HCT116 (cell line): ENCODE data around the gene SDK2. TPM values are rescaled to one million over a fixed set of nuclear protein-coding genes. Genes with fewer than 3 reads are reported as not detected.

Experiments used
- ATAC-seq: fragments of 200-7000 bp; cut with Tn5 transposase; 2 replicates; pipeline ENCODE4 v1.9.1; 2020; ENCODE audit warnings: mild to moderate bottlenecking, moderate library complexity
- BruUV-seq: library from RNA; stranded (reverse); fragments of 400-500 nt; replicated peaks from 2 replicates; lab custom pipeline; 2021; lab: Mats Ljungman, UMichigan
- CTCF ChIA-PET: fragments of 300-600 bp; sonication (Branson Sonifier 250); formaldehyde crosslinking; loops from one replicate; lab custom pipeline; 2021; ENCODE audit warnings: antibody characterized with exemption; lab: Charles Lee
- POLR2A ChIA-PET: fragments of 300-600, 350-600 bp; sonication (Branson Sonifier 250); formaldehyde crosslinking; loops from one replicate; lab custom pipeline; 2021; ENCODE audit warnings: antibody characterized with exemption; lab: Charles Lee
- RAD21 ChIA-PET, 2 experiments: fragments of 300-600 bp; sonication (Branson Sonifier 250); formaldehyde crosslinking; loops; one replicate each; lab custom pipeline; 2023; ENCODE audit warnings: low total read pairs in 2 of 2; ENCODE audit not compliant: uncharacterized antibody in 2 of 2, unreplicated experiment in 2 of 2, low non-redundant PET in 1 of 2; lab: Charles Lee
- DNase-seq: peaks from one replicate; pipeline ENCODE4 v3.0.0-alpha.2; 2010; ENCODE audit warnings: low read depth, low spot score
- H2AFZ ChIP-seq: fragments of 200-600 bp; shearing (Covaris generic), sonication (generic); 2 replicates; pipeline ENCODE4 v1.6.1; 2017; ENCODE audit warnings: low read depth, mixed run types, mixed read lengths, antibody characterized with exemption, low read length; ENCODE audit not compliant: poor library complexity, severe bottlenecking
- H3K27ac ChIP-seq: 2 replicates; pipeline ENCODE4 v1.5.1; 2012; ENCODE audit warnings: low read depth, low read length
- H3K27me3 ChIP-seq: fragments of 200-600 bp; sonication (generic); 2 replicates; pipeline ENCODE4 v1.6.1; 2016; ENCODE audit warnings: mixed run types, low read length, mixed read lengths; ENCODE audit not compliant: insufficient read depth
- H3K36me3 ChIP-seq, 2 experiments: fragments of 200-500 bp in 1 of 2; fragments of 200-600 bp in 1 of 2; sonication (Bioruptor generic) in 1 of 2; sonication (generic) in 1 of 2; 2 replicates each; pipeline versions ENCODE4 v1.5.1 to v1.6.1; 2014 to 2016; ENCODE audit warnings: low read length in 2 of 2, inconsistent platforms in 1 of 2, mixed read lengths in 1 of 2, mixed run types in 1 of 2; ENCODE audit not compliant: insufficient read depth in 2 of 2, control insufficient read depth in 1 of 2
- H3K4me1 ChIP-seq, 2 experiments: fragments of 200-600 bp in 1 of 2; sonication (generic) in 1 of 2; 2 replicates each; pipeline versions ENCODE4 v1.5.1 to v1.6.1; 2012 to 2017; ENCODE audit warnings: low read length in 2 of 2, inconsistent platforms in 1 of 2, mild to moderate bottlenecking in 1 of 2, mixed read lengths in 1 of 2, mixed run types in 1 of 2, moderate library complexity in 1 of 2; ENCODE audit not compliant: insufficient read depth in 2 of 2, control insufficient read depth in 1 of 2
- H3K4me2 ChIP-seq: fragments of 200-600 bp; sonication (generic); 2 replicates; pipeline ENCODE4 v1.6.1; 2017; ENCODE audit warnings: mixed run types, low read length, mixed read lengths
- H3K4me3 ChIP-seq, 2 experiments: fragments of 200-600 bp in 1 of 2; sonication (generic) in 1 of 2; replicated peaks in 1 of 2; 2 replicates each; pipeline ENCODE4 v1.5.1; 2011 to 2016; ENCODE audit warnings: low read length in 2 of 2, control low read depth in 1 of 2, low read depth in 1 of 2, mild to moderate bottlenecking in 1 of 2, mixed read lengths in 1 of 2, mixed run types in 1 of 2
- H3K79me2 ChIP-seq: fragments of 200-600 bp; sonication (generic); 2 replicates; pipeline ENCODE4 v1.6.1; 2017; ENCODE audit warnings: mild to moderate bottlenecking, mixed run types, low read length, moderate library complexity, mixed read lengths; ENCODE audit not compliant: insufficient read depth
- H3K9ac ChIP-seq: fragments of 200-600 bp; sonication (generic); 2 replicates; pipeline ENCODE4 v1.6.1; 2016; ENCODE audit warnings: low read length, mixed read lengths
- H3K9me2 ChIP-seq: fragments of 200-600 bp; sonication (generic), shearing (Covaris generic); 2 replicates; pipeline ENCODE4 v1.6.1; 2017; ENCODE audit warnings: mixed run types, mild to moderate bottlenecking, moderate library complexity; ENCODE audit not compliant: insufficient read depth
- H3K9me3 ChIP-seq, 2 experiments: fragments of 200-500 bp in 1 of 2; fragments of 200-600 bp in 1 of 2; sonication (Bioruptor generic) in 1 of 2; sonication (generic) in 1 of 2; 2 replicates each; pipeline ENCODE4 v1.6.1; 2014 to 2017; ENCODE audit warnings: low read length in 2 of 2, mixed read lengths in 2 of 2, inconsistent platforms in 1 of 2, low read depth in 1 of 2, mild to moderate bottlenecking in 1 of 2, mixed run types in 1 of 2, moderate library complexity in 1 of 2; ENCODE audit not compliant: control insufficient read depth in 1 of 2, insufficient read depth in 1 of 2
- H4K20me1 ChIP-seq: fragments of 200-600 bp; sonication (generic), shearing (Covaris generic); 2 replicates; pipeline ENCODE4 v1.6.1; 2017; ENCODE audit warnings: mixed run types, mild to moderate bottlenecking, moderate library complexity; ENCODE audit not compliant: insufficient read depth
- CBX3 ChIP-seq: IDR thresholded peaks from 2 replicates; pipeline ENCODE4 v1.6.1; 2012; ENCODE audit warnings: low read depth
- CEBPB ChIP-seq: IDR thresholded peaks from 2 replicates; pipeline ENCODE4 v1.6.1; 2012; ENCODE audit warnings: low read depth
- CTCF ChIP-seq, 3 experiments: fragments of 200-600 bp in 1 of 3; sonication (generic) in 1 of 3; IDR thresholded peaks in 2 of 3; conservative IDR thresholded peaks in 1 of 3; 2 replicates each; pipeline ENCODE4 v1.5.1; 2012 to 2017; ENCODE audit warnings: low read depth in 2 of 3, low read length in 2 of 3, antibody characterized with exemption in 1 of 3, borderline replicate concordance in 1 of 3, control low read depth in 1 of 3, mild to moderate bottlenecking in 1 of 3, mixed read lengths in 1 of 3, mixed run types in 1 of 3, moderate library complexity in 1 of 3; ENCODE audit not compliant: insufficient read depth in 1 of 3
- EGR1 ChIP-seq: IDR thresholded peaks from 2 replicates; pipeline ENCODE4 v1.6.1; 2012; ENCODE audit warnings: low read depth
- EZH2 ChIP-seq: fragments of 200-600 bp; sonication (generic); IDR thresholded peaks from 2 replicates; pipeline ENCODE4 v1.6.1; 2017; ENCODE audit warnings: antibody characterized with exemption, mixed run types
- EZH2phosphoT487 ChIP-seq: fragments of 200-600 bp; IDR thresholded peaks from 2 replicates; pipeline ENCODE4 v1.6.1; 2018; ENCODE audit warnings: antibody characterized with exemption, borderline replicate concordance
- JUND ChIP-seq: IDR thresholded peaks from 2 replicates; pipeline ENCODE4 v1.6.1; 2012
- MAX ChIP-seq: IDR thresholded peaks from 2 replicates; pipeline ENCODE4 v1.6.1; 2012
- POLR2AphosphoS5 ChIP-seq: IDR thresholded peaks from 2 replicates; pipeline ENCODE4 v1.6.1; 2011; ENCODE audit warnings: mild to moderate bottlenecking, low read depth, low read length, moderate library complexity
- RAD21 ChIP-seq: IDR thresholded peaks from 2 replicates; pipeline ENCODE4 v1.6.1; 2012; ENCODE audit warnings: low read depth, mild to moderate bottlenecking
- YY1 ChIP-seq: IDR thresholded peaks from 2 replicates; pipeline ENCODE4 v1.6.1; 2011; ENCODE audit warnings: low read length, low read depth, moderate library complexity, mild to moderate bottlenecking; ENCODE audit not compliant: insufficient replicate concordance; ENCODE audit errors: extremely low read depth
- ZBTB33 ChIP-seq: IDR thresholded peaks from 2 replicates; pipeline ENCODE4 v1.6.1; 2011; ENCODE audit warnings: mild to moderate bottlenecking, low read length, moderate library complexity; ENCODE audit not compliant: insufficient replicate concordance; ENCODE audit errors: extremely low read depth
- ZFX ChIP-seq: fragments of 450-650 bp; IDR thresholded peaks from 2 replicates; pipeline ENCODE4 v1.6.1; 2017
- ZNF274 ChIP-seq: fragments of 200-500 bp; sonication (Bioruptor generic); IDR thresholded peaks from 2 replicates; pipeline ENCODE4 v1.6.1; 2014; ENCODE audit warnings: mild to moderate bottlenecking, low read depth, low read length, inconsistent platforms
- intact Hi-C: fragments of 100-400 bp; cut with micrococcal nuclease; formaldehyde crosslinking; loops from 2 replicates; pipeline ENCODE4 v1.10.0; 2022
- total RNA-seq: library from RNA; stranded (reverse); gene quantifications from one replicate; pipeline ENCODE4 v1.2.1, GENCODE V29; 2021; ENCODE audit not compliant: unreplicated experiment

Gene SDK2
- total RNA-seq, 1 experiment from 2014 or later: 0.10 TPM

- TF ChIP-seq YY1 (no peak), EGR1 (no peak), JUND (no peak)
- TF ChIP-seq, all 23 proteins: peak for 0
Observed at GRCh38 chr17:73544333-73544732, 99.9 kb downstream of the SDK2 start (continued).

- Histone ChIP-seq H4K20me1 (no peaks in the 10 kb centered on the region), H3K27ac (no peak overlapping the region), H3K27me3 (no peaks in the 10 kb centered on the region), H3K4me3 (no peak overlapping the region), H3K9ac (no peak overlapping the region), H3K4me2 (no peak overlapping the region), H3K9me3 (no peaks in the 10 kb centered on the region), H2AFZ (no peak overlapping the region), H3K79me2 (no peaks in the 10 kb centered on the region), H3K36me3 (no peaks in the 10 kb centered on the region)
- DNase-seq (no peak), ATAC-seq (no peak)
- CTCF ChIA-PET: no interaction called here
- BruUV-seq: no TSS peak
- intact Hi-C loops: no loop called here
- POLR2A ChIA-PET: no interaction called here
- no peak for TF ChIP-seq MAX
- no peak for TF ChIP-seq ZFX
- TF ChIP-seq POLR2AphosphoS5: no peak
- TF ChIP-seq ZNF274: no peak
- TF ChIP-seq YY1: no peak
- TF ChIP-seq EGR1: no peak
- no peak for TF ChIP-seq EZH2phosphoT487
- TF ChIP-seq RAD21: no peak
- no peak for TF ChIP-seq CTCF (IDR thresholded peaks at IDR 0.05 in 2 of 3, conservative IDR thresholded peaks at IDR 0.05 in 1 of 3; ENCODE audit: borderline replicate concordance in 1 of 3, insufficient read depth in 1 of 3, low read depth in 2 of 3, low read length in 2 of 3)
- no peak for TF ChIP-seq EZH2
- TF ChIP-seq CBX3: no peak
- no peak for TF ChIP-seq CEBPB
- TF ChIP-seq ZBTB33: no peak
- TF ChIP-seq, all 23 proteins: peak for 0
- RAD21 ChIA-PET: no interaction called here
- Histone ChIP-seq H3K4me1 (peaks cover 7% of the 10 kb centered on the region in 2 experiments; a peak in 3 of 4 replicates), H3K9me2 (no peaks in the 10 kb centered on the region)
Observed at GRCh38 chr17:73542323-73542722, 101.9 kb downstream of the SDK2 start.
